Ishikawa (cell line): ENCODE measurements around the gene SLC6A5.

Experiments used
- CEBPB ChIP-seq: IDR thresholded peaks from 2 replicates; pipeline ENCODE4 v1.6.1; 2012
- CREB1 ChIP-seq: IDR thresholded peaks from 2 replicates; pipeline ENCODE4 v1.6.1; 2012; ENCODE audit warnings: low read depth
- EGR1 ChIP-seq: IDR thresholded peaks from 2 replicates; pipeline ENCODE4 v1.6.1; 2012
- EP300 ChIP-seq: IDR thresholded peaks from 2 replicates; pipeline ENCODE4 v1.6.1; 2012; ENCODE audit warnings: borderline replicate concordance
- FOXM1 ChIP-seq: IDR thresholded peaks from 2 replicates; pipeline ENCODE4 v1.6.1; 2012; ENCODE audit warnings: low read depth, borderline replicate concordance
- MAX ChIP-seq: IDR thresholded peaks from 2 replicates; pipeline ENCODE4 v1.6.1; 2012
- NFIC ChIP-seq: IDR thresholded peaks from 2 replicates; pipeline ENCODE4 v1.6.1; 2012
- RAD21 ChIP-seq: IDR thresholded peaks from 2 replicates; pipeline ENCODE4 v1.6.1; 2012; ENCODE audit warnings: low read depth
- REST ChIP-seq: IDR thresholded peaks from 2 replicates; pipeline ENCODE4 v1.6.1; 2012; ENCODE audit warnings: low read depth, mild to moderate bottlenecking
- TAF1 ChIP-seq: IDR thresholded peaks from 2 replicates; pipeline ENCODE4 v1.6.1; 2012; ENCODE audit warnings: low read depth, mild to moderate bottlenecking
- TCF12 ChIP-seq: IDR thresholded peaks from 2 replicates; pipeline ENCODE4 v1.6.1; 2012; ENCODE audit warnings: low read depth
- TEAD4 ChIP-seq: IDR thresholded peaks from 2 replicates; pipeline ENCODE4 v1.6.1; 2012
- USF1 ChIP-seq: IDR thresholded peaks from 2 replicates; pipeline ENCODE4 v1.6.1; 2012
- YY1 ChIP-seq: IDR thresholded peaks from 2 replicates; pipeline ENCODE4 v1.6.1; 2012; ENCODE audit warnings: low read depth
- ZBTB7A ChIP-seq: IDR thresholded peaks from 2 replicates; pipeline ENCODE4 v1.6.1; 2012; ENCODE audit warnings: low read depth

SLC6A5 gene

GRCh38 chr11:20652150-20652806 lies 52.9 kb downstream of the SLC6A5 start:
- TF ChIP-seq NFIC (no peak), EGR1 (no peak), RAD21 (no peak), EP300 (no peak), TCF12 (no peak), USF1 (no peak), TAF1 (no peak), REST (no peak), MAX (no peak), ZBTB7A (no peak), CEBPB (no peak), FOXM1 (no peak), CREB1 (no peak)

GRCh38 chr11:20654038-20654437 lies 54.6 kb downstream of the SLC6A5 start:
- TF ChIP-seq MAX (no peak), EP300 (no peak), TEAD4 (no peak), FOXM1 (no peak), TCF12 (no peak), NFIC (no peak), CEBPB (no peak)

GRCh38 chr11:20656901-20657300 lies 57.5 kb downstream of the SLC6A5 start:
- TF ChIP-seq YY1 (no peak), USF1 (no peak), TCF12 (no peak), TEAD4 (no peak), REST (no peak), FOXM1 (no peak)

- no peak for TF ChIP-seq EGR1
- TF ChIP-seq EP300 = no peak
- TF ChIP-seq YY1 = no peak
- no peak for TF ChIP-seq TCF12
- TF ChIP-seq TEAD4 = no peak
- no peak for TF ChIP-seq ZBTB7A
- TF ChIP-seq MAX = no peak
- TF ChIP-seq REST = no peak
- no peak for TF ChIP-seq NFIC
- TF ChIP-seq TAF1 = no peak
- TF ChIP-seq CREB1 = no peak
These were observed 58.7 kb downstream of the SLC6A5 start for GRCh38 chr11:20658135-20658534.

- TF ChIP-seq TCF12 (no peak), TAF1 (no peak), USF1 (no peak), FOXM1 (no peak), TEAD4 (no peak), REST (no peak), RAD21 (no peak), EGR1 (no peak), NFIC (no peak), EP300 (no peak), CEBPB (no peak), YY1 (no peak), ZBTB7A (no peak)
These were observed 62.0 kb downstream of the SLC6A5 start for GRCh38 chr11:20661445-20661844.
